Ovary (tissue), 3 donors: ENCODE data around the gene WDFY4.

Source experiments
- CTCF ChIP-seq, 3 donors: fragments of 450-650 bp in 2 of 3; fragments of 200-600 bp in 1 of 3; IDR thresholded peaks; one replicate each; pipeline versions ENCODE4 v1.5.1 to v1.8.0; 2016 to 2022; ENCODE audit warnings: antibody characterized with exemption in 3 of 3, mild to moderate bottlenecking in 1 of 3
- POLR2A ChIP-seq: fragments of 450-650 bp; IDR thresholded peaks from one replicate; pipeline ENCODE4 v1.6.1; 2017; ENCODE audit warnings: antibody characterized with exemption, mild to moderate bottlenecking, moderate library complexity
- donor health status: DM: no; HTN: no; CAD: no.

GRCh38 chr10:48751730-48752129, 67.1 kb downstream of the WDFY4 start:
- TF ChIP-seq POLR2A (no peak), CTCF (IDR thresholded peaks at IDR 0.05) (no peak)
